ENCODE data around the gene CCDC136. TPM values are rescaled to one million over a fixed set of nuclear protein-coding genes. Genes with fewer than 3 reads are reported as not detected.
A peak's percentile ranks its signal among the peaks of the same experiment; 100 is the strongest.

CCDC136 gene
- polyA plus RNA-seq = 11.3 TPM
- long read RNA-seq, donor 1 = 0 reads
- long read RNA-seq, donor 2 = 0 reads
- long read RNA-seq, donor 3 = 0 reads
- long read RNA-seq, donor 4 = 0 reads
- long read RNA-seq, donor 5 = 0 reads
- long read RNA-seq, donor 6 = 0 reads
- long read RNA-seq, donor 7 = 0 reads
- long read RNA-seq, donor 8 = 0 reads
- long read RNA-seq, donor 9, partial matches to known transcripts = 0 of 1 reads
- long read RNA-seq, donor 9, other reads (novel, unspliced or antisense) = 0 of 1 reads
- long read RNA-seq, donor 10 = 0 reads
- long read RNA-seq, donor 11 = 0 reads

DNA sequence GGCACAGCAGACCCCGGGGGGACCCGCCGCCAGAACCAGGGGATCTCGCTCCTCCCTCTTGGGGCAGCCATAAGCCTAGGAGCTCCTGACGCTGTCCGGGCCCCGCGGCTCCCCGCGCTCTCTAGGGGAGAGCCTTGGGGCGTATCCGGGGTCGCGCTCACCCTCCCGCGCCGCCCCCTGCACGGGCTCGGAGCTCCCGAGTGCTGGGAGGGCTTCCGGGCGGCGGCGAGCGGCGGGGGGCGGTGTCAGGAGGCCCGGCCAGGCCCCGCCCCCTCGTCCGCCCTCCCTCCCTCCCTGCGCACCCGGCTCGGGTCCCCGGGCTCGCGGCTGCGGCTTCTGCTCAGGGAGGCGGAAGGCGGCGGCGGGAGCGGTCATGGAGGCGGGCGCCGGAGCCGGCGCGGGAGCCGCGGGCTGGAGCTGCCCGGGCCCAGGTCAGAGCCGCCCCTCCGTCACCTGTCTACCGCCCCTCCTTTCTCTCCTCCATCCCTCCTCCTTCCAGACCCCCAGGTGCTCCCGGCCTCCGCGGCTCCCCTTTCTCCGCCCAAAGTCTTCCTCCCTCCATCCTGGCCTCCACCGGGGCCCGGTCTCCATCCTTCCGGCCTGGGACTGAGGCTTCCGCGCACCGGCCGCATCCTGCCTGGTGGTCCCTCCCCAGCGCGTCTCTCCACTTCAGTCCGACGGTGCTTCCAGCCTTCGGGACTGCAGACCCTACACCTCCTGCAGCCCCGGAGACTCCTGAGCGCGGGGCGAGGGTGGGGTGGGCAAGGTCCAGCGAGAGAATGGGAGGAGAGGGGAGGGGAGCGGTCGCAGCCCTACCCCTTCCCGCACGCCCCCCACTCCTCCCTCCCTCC lies at the start of gene CCDC136:
TSS of gene CCDC136 (plus strand) at position 848 of the 851 bp plus-strand sequence. CDS start 444 bp downstream, outside the sequence.
- Histone ChIP-seq H3K36me3 (ENCODE audit: control insufficient read depth, insufficient read depth, low read length) (no peaks in the 10 kb centered on the region), H3K9me3 (ENCODE audit: control insufficient read depth, low read depth, low read length) (no peaks in the 10 kb centered on the region), H3K27me3 (ENCODE audit: control insufficient read depth, insufficient read depth, low read length) (peaks cover 43% of the 10 kb centered on the region), H3K27ac (ENCODE audit: low read length) (no peak within 1 kb of the TSS), H3K4me3 (ENCODE audit: low read length) (peak within 1 kb of the TSS; percentile 81), H3K4me1 (ENCODE audit: control insufficient read depth, insufficient read depth, low read length) (peaks cover 11% of the 10 kb centered on the region)
- DNase-seq = peak; percentile 36 to 71
- WGBS (ENCODE audit: insufficient coverage, low lambda C conversion rate) = no CpG with 5 or more reads among the region's 80 CpGs

DNA sequence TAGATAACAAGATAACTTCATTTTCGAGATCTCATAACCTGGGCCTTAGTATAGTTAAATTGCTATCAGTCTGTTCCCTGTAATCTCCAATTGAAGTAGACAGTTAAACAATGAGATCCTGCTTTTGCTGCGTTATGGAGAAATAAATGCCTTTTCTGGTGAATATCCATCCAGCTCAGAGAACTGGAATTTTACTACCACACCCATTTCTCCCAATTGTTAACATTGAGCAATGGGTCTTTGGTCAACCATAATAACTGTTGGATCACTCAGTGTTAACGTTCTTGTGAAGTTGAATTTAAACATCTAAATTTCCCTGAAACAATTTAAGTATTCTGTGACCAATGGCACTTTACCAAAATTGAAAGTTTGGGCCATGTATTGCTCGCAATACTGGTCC lies 49.6 kb upstream of the CCDC136 start:
- H3K27ac ChIP-seq (ENCODE audit: low read length) = no peak overlapping the region

DNA sequence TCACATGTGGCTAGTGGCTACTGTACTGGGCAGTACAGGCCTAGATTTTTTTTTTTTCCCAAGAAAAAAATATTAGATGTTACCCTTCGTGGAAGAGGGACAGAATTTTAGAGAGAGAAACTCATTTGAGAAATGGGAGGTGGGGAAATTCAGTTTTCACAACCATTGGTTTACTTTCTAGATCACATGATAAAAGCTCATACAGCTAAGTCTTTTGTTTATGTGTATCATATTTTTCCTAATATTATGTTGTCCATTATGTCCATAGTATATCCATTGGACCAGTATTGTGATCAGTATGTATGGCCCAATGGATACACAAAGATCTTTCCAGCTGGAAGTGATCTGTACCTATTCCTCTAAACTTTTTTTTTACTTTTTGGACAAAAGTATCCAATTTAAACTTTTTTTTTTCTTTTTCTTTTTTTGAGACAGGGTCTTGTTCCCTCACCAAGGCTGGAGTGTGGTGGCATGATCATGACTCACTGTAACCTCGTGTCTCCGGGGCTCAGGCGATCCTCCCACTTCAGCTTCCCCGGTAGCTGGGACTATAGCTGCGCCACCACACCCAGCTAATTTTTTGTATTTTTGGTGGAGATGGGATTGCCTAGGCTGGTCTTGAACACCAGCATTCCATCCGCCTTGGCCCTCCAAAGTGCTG lies 48.5 kb upstream of the CCDC136 start:
- WGBS (ENCODE audit: insufficient coverage, low lambda C conversion rate) = no CpG with 5 or more reads among the region's 7 CpGs
- Histone ChIP-seq H3K4me1 (ENCODE audit: control insufficient read depth, insufficient read depth, low read length) (peaks cover 15% of the 10 kb centered on the region), H3K4me3 (ENCODE audit: low read length) (no peak overlapping the region), H3K9me3 (ENCODE audit: control insufficient read depth, low read depth, low read length) (no peaks in the 10 kb centered on the region), H3K36me3 (ENCODE audit: control insufficient read depth, insufficient read depth, low read length) (no peaks in the 10 kb centered on the region), H3K27ac (ENCODE audit: low read length) (no peak overlapping the region), H3K27me3 (ENCODE audit: control insufficient read depth, insufficient read depth, low read length) (no peaks in the 10 kb centered on the region)
- no peak for DNase-seq

More for the DNA sequence above, 49.6 kb upstream of the CCDC136 start:
- no peak for DNase-seq
- Histone ChIP-seq H3K9me3 (ENCODE audit: control insufficient read depth, low read depth, low read length) (no peaks in the 10 kb centered on the region), H3K4me1 (ENCODE audit: control insufficient read depth, insufficient read depth, low read length) (peaks cover 19% of the 10 kb centered on the region), H3K4me3 (ENCODE audit: low read length) (no peak overlapping the region), H3K36me3 (ENCODE audit: control insufficient read depth, insufficient read depth, low read length) (no peaks in the 10 kb centered on the region), H3K27me3 (ENCODE audit: control insufficient read depth, insufficient read depth, low read length) (no peaks in the 10 kb centered on the region)
- WGBS (ENCODE audit: insufficient coverage, low lambda C conversion rate) = 100% methylated on average over 1 of the region's 4 CpGs

DNA sequence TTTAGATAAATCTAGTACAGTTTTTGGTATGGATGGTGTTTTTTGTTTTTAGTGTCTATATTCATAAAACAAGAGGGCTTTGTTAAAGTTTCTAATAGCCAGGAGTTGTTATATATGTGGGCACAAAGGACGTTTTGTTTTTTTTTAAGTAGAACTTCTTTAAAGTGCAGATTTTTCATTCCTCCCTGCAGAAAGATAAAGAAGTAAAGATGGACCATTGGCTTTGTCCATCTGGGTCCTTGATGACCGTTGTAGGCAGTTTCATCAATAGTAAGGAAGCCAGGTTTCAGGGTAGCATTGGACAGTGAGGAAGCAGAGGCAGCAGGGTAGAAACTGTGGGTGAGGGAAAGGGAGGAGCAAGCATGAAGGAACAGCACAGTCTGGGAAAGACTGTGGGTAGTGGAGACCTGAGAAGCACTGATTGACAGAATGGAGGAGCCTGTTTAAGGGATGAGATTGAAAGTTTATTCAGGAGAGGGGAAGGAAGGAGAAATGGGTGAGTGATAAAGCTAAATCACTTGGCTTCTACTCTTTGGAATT lies 47.3 kb upstream of the CCDC136 start:
- no peaks in the 10 kb centered on the region for H3K27me3 ChIP-seq (ENCODE audit: control insufficient read depth, insufficient read depth, low read length)
- peaks cover 9% of the 10 kb centered on the region for H3K4me1 ChIP-seq (ENCODE audit: control insufficient read depth, insufficient read depth, low read length)
- no CpG with 5 or more reads among the region's 2 CpGs for WGBS (ENCODE audit: insufficient coverage, low lambda C conversion rate)
- H3K4me3 ChIP-seq (ENCODE audit: low read length) = no peak overlapping the region
- H3K36me3 ChIP-seq (ENCODE audit: control insufficient read depth, insufficient read depth, low read length) = peaks cover 11% of the 10 kb centered on the region
- H3K9me3 ChIP-seq (ENCODE audit: control insufficient read depth, low read depth, low read length) = no peaks in the 10 kb centered on the region
- H3K27ac ChIP-seq (ENCODE audit: low read length) = no peak overlapping the region
- no peak for DNase-seq

DNA sequence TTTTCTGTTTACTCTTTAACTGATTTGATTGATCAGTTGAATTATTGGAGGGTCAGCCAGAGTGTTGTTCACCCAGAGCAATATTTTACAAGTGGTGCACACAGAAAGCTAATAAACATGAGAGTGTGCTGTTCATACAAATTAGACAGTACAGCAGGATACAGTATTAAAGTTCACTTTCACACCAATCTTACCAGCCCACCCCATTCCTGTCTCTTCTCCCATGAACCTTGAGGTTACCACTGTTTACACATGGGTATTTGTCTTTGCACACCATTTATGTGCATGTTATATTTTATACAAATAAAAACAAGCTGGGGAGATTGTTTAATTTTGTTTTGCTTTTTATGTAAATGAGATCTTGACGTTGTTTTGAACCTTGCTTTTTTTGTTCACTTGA lies 46.1 kb upstream of the CCDC136 start:
- WGBS (ENCODE audit: insufficient coverage, low lambda C conversion rate) = 67% methylated on average over 1 of the region's 1 CpG
- H3K4me3 ChIP-seq (ENCODE audit: low read length) = no peak overlapping the region
- H3K36me3 ChIP-seq (ENCODE audit: control insufficient read depth, insufficient read depth, low read length) = peaks cover 17% of the 10 kb centered on the region
- no peaks in the 10 kb centered on the region for H3K9me3 ChIP-seq (ENCODE audit: control insufficient read depth, low read depth, low read length)
- no peak overlapping the region for H3K27ac ChIP-seq (ENCODE audit: low read length)
- no peak for DNase-seq
- H3K4me1 ChIP-seq (ENCODE audit: control insufficient read depth, insufficient read depth, low read length) = peaks cover 4% of the 10 kb centered on the region
- H3K27me3 ChIP-seq (ENCODE audit: control insufficient read depth, insufficient read depth, low read length) = no peaks in the 10 kb centered on the region

DNA sequence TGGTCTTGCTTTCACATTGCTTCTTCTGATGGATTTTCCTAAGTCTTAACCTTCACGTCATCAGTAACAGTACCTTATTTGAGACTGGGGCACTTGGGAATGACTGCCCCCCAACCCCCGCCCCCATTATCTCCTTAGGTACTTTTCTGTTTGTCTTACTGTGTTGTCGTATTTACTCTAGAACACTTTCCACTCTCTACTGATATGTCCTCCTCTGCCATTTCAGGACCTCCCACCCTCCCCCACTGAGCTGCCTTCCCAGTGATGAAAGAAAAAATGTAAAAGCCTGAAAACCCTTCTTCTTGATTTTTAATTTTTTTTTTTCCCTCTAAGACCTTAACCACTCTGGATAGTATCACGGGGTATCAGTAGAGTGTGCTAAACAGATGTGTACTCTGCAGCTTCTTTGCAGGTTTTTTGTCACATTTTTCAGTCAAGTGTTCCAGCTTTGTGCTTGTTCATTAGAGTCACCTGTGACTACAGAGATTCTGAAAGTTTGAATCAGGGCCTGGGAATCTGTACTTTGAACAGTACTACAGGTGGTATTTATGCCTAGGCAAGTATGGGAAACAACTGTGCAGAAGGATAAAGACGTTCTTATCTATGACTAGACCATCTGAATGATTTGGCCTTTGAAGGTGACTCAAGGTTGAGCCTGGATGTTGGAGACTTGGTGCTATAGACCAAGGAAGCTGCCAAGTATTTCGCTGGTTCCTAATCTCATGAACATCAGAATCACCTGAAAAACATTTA lies 44.3 kb upstream of the CCDC136 start:
- no peak overlapping the region for H3K4me3 ChIP-seq (ENCODE audit: low read length)
- H3K36me3 ChIP-seq (ENCODE audit: control insufficient read depth, insufficient read depth, low read length) = peaks cover 24% of the 10 kb centered on the region
- H3K27ac ChIP-seq (ENCODE audit: low read length) = no peak overlapping the region
- no peaks in the 10 kb centered on the region for H3K9me3 ChIP-seq (ENCODE audit: control insufficient read depth, low read depth, low read length)
- WGBS (ENCODE audit: insufficient coverage, low lambda C conversion rate) = no CpG with 5 or more reads among the region's 6 CpGs
- peak; percentile 20 to 64 for DNase-seq
- H3K27me3 ChIP-seq (ENCODE audit: control insufficient read depth, insufficient read depth, low read length) = no peaks in the 10 kb centered on the region
- no peaks in the 10 kb centered on the region for H3K4me1 ChIP-seq (ENCODE audit: control insufficient read depth, insufficient read depth, low read length)

DNA sequence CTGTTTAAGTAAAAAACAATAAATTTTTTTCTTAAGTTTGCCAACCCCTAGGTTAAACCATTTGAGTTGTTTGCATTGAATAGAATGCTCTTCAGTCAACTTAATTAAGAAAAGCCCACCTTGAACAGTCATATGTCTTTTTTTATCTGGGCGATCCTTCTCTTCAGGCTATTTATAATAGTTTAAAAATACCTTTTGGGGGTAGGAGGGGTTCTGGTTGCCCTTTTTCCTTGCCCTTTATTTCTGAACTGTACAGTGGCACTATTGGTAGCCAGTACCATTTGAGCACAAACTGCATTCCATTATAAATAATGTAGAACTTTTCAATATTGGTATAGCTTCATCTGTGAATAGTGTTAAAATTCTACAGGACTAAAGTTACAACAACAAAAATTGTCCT lies 39.5 kb upstream of the CCDC136 start:
- peaks cover 57% of the 10 kb centered on the region for H3K36me3 ChIP-seq (ENCODE audit: control insufficient read depth, insufficient read depth, low read length)
- H3K9me3 ChIP-seq (ENCODE audit: control insufficient read depth, low read depth, low read length) = no peaks in the 10 kb centered on the region
- no peak overlapping the region for H3K27ac ChIP-seq (ENCODE audit: low read length)
- H3K27me3 ChIP-seq (ENCODE audit: control insufficient read depth, insufficient read depth, low read length) = no peaks in the 10 kb centered on the region
- no peak overlapping the region for H3K4me3 ChIP-seq (ENCODE audit: low read length)
- DNase-seq = no peak
- no peaks in the 10 kb centered on the region for H3K4me1 ChIP-seq (ENCODE audit: control insufficient read depth, insufficient read depth, low read length)
- WGBS (ENCODE audit: insufficient coverage, low lambda C conversion rate) = no CpG with 5 or more reads among the region's 1 CpG

DNA sequence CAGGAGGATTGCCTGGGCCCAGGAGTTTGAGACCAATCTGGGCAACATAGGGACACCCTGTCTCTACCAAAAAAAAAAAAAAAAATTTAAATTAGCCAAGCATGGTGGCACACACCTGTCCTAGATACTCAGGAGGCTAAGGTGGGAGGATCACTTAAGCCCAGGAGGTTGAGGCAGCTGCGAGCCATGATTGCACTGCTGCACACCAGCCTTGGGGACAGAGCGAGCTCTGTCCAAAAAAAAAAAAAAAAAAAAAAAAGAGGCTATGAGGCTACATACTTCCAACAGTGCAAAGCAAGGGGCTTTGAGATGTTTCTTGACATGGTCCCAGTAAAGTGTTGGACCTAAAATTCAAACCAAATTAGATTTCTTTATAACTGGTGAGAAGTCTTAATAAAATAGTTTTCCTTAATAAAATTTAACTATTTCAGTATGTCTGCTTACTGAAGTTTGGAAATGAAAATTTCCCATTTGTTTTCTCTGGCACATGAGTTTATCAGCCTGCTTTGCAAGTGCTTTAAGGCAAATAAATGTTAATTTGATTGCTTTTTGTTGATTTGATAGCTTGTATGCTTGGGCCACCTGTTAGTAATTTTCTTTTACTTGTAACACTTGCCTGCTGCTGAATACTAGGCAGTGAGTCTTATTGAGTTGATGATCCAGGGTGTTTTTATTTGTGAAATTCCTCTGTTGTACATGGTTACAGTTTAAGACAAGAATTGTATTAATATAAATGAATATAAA lies 36.5 kb upstream of the CCDC136 start:
- H3K27me3 ChIP-seq (ENCODE audit: control insufficient read depth, insufficient read depth, low read length) = no peaks in the 10 kb centered on the region
- no peak overlapping the region for H3K27ac ChIP-seq (ENCODE audit: low read length)
- no CpG with 5 or more reads among the region's 2 CpGs for WGBS (ENCODE audit: insufficient coverage, low lambda C conversion rate)
- H3K9me3 ChIP-seq (ENCODE audit: control insufficient read depth, low read depth, low read length) = peaks cover 2% of the 10 kb centered on the region
- H3K4me3 ChIP-seq (ENCODE audit: low read length) = no peak overlapping the region
- H3K4me1 ChIP-seq (ENCODE audit: control insufficient read depth, insufficient read depth, low read length) = no peaks in the 10 kb centered on the region
- no peak for DNase-seq
- peaks cover 64% of the 10 kb centered on the region for H3K36me3 ChIP-seq (ENCODE audit: control insufficient read depth, insufficient read depth, low read length)

DNA sequence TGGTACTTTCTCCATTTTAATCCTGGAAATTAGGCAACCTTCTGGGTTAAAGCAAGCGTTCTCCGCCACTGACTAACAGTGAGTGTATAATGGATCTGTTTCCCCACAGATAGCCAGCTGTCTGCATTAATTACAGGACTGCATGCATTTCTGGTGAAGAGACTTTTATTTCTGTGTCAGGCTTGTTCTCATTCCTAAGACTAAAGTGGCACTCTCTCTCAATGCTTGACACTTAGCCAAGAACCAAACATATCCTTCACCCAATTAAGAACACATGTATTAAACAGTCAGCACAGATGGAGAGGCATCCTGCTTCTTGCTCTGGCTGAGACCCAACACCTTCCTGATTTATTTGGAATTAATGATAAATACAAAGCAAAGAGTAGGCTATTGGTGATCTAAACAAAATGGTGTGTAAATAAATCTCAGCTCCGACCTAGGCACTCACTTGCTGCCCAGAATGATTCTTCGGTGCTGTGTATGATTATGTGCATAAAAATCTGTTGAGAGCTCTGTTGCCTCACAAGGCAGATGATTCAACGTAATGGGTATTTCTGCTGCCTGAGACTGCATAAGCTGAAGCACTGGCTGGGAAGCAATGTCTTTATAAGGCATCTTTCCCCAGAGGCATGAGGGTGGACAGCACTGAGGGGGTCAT lies 35.8 kb upstream of the CCDC136 start:
- Histone ChIP-seq H3K27me3 (ENCODE audit: control insufficient read depth, insufficient read depth, low read length) (no peaks in the 10 kb centered on the region), H3K4me3 (ENCODE audit: low read length) (no peak overlapping the region), H3K27ac (ENCODE audit: low read length) (no peak overlapping the region), H3K4me1 (ENCODE audit: control insufficient read depth, insufficient read depth, low read length) (no peaks in the 10 kb centered on the region), H3K9me3 (ENCODE audit: control insufficient read depth, low read depth, low read length) (peaks cover 2% of the 10 kb centered on the region), H3K36me3 (ENCODE audit: control insufficient read depth, insufficient read depth, low read length) (peaks cover 69% of the 10 kb centered on the region)
- peak in 1 of 2 donors; percentile 15 for DNase-seq
- no CpG with 5 or more reads among the region's 5 CpGs for WGBS (ENCODE audit: insufficient coverage, low lambda C conversion rate)

Measured in large intestine (tissue), 12 donors.